ENCODE results near the gene LIX1L.

Gene LIX1L

GRCh38 chr1:145967288-145967687 is 9.5 kb upstream of the LIX1L start:
- intact Hi-C loops (cut with DNase I), result no loop called here
- no peak for DNase-seq

- intact Hi-C loops (cut with DNase I), result no loop called here
- DNase-seq, result no peak
Observed at GRCh38 chr1:145965119-145965744, 7.4 kb upstream of the LIX1L start.

- intact Hi-C loops (cut with DNase I), result loop anchor here (5.0 kb wide), 1 partner anchor 33 kb away; the partner anchor contains the start of gene TXNIP
Observed at GRCh38 chr1:145964328-145965118, 6.7 kb upstream of the LIX1L start, which contains the start of the genes ANKRD34A and POLR3GL. TSS of gene ANKRD34A (minus strand) at chr1:145964575. CDS start at chr1:145961759, 2,816 bp downstream. TSS of gene POLR3GL (plus strand) at chr1:145964690. CDS start at chr1:145974866, 10,176 bp downstream.

GRCh38 chr1:145963265-145964019 is 5.6 kb upstream of the LIX1L start:
- intact Hi-C loops (cut with DNase I), result loop anchor here (5.0 kb wide), 1 partner anchor 34 kb away; the partner anchor contains the start of gene TXNIP
- peak in 2 of 42 donors; percentile 10 to 36 for DNase-seq

More at GRCh38 chr1:145964328-145965118, 6.7 kb upstream of the LIX1L start, which contains the start of the genes ANKRD34A and POLR3GL:
- DNase-seq, result peak; percentile 85 to 99 (median 97)

GRCh38 chr1:145962157-145963102 is 4.6 kb upstream of the LIX1L start:
- peak; percentile 67 to 90 (median 80) for DNase-seq
- intact Hi-C loops (cut with DNase I), result loop anchor here (5.0 kb wide), 1 partner anchor 35 kb away; the partner anchor contains the start of gene TXNIP

GRCh38 chr1:145961425-145962156 is 3.8 kb upstream of the LIX1L start:
- DNase-seq, result peak; percentile 46 to 90 (median 74)
- intact Hi-C loops (cut with DNase I), result loop anchor here (5.0 kb wide), 1 partner anchor 36 kb away; the partner anchor contains the start of gene TXNIP

- intact Hi-C loops (cut with DNase I), result loop anchor here (5.0 kb wide), 1 partner anchor 36 kb away; the partner anchor contains the start of gene TXNIP
- peak in 5 of 42 donors; percentile 9 to 42 (median 27) for DNase-seq
Observed at GRCh38 chr1:145961109-145961424, 3.2 kb upstream of the LIX1L start.

- intact Hi-C loops (cut with DNase I), result loop anchor here (5.0 kb wide), 1 partner anchor 37 kb away; the partner anchor contains the start of gene TXNIP
- DNase-seq, result peak; percentile 37 to 87 (median 74)
Observed at GRCh38 chr1:145960468-145961108, 2.8 kb upstream of the LIX1L start.

- intact Hi-C loops (cut with DNase I), result loop anchor here (5.0 kb wide), 1 partner anchor 37 kb away; the partner anchor contains the start of gene TXNIP
Observed at GRCh38 chr1:145959957-145960467, 2.2 kb upstream of the LIX1L start.

GRCh38 chr1:145959333-145959732 is 1.5 kb upstream of the LIX1L start:
- DNase-seq, result peak in 1 of 42 donors; percentile 12
- intact Hi-C loops (cut with DNase I), result no loop called here

More at GRCh38 chr1:145959957-145960467, 2.2 kb upstream of the LIX1L start:
- no peak for DNase-seq

GRCh38 chr1:145958734-145959133 is 917 bp upstream of the LIX1L start:
- intact Hi-C loops (cut with DNase I), result no loop called here
- peak in 1 of 42 donors; percentile 17 for DNase-seq

- DNase-seq, result peak in 4 of 42 donors; percentile 6 to 57 (median 26)
- intact Hi-C loops (cut with DNase I), result loop anchor here (2.0 kb wide), 1 partner anchor 30 kb away; the partner anchor contains the start of gene RBM8A
Observed at GRCh38 chr1:145956781-145957442, 905 bp downstream of the LIX1L start.

- DNase-seq, result no peak
- intact Hi-C loops (cut with DNase I), result loop anchor here (2.0 kb wide), 1 partner anchor 30 kb away; the partner anchor contains the start of gene RBM8A
Observed at GRCh38 chr1:145956361-145956760, 1.5 kb downstream of the LIX1L start.

GRCh38 chr1:145955436-145955835 is 2.4 kb downstream of the LIX1L start:
- peak in 1 of 42 donors; percentile 6 for DNase-seq
- intact Hi-C loops (cut with DNase I), result no loop called here

- intact Hi-C loops (cut with DNase I), result no loop called here
- no peak for DNase-seq
Observed at GRCh38 chr1:145953861-145954260, 4.0 kb downstream of the LIX1L start.

GRCh38 chr1:145952903-145953302 is 4.9 kb downstream of the LIX1L start:
- intact Hi-C loops (cut with DNase I), result no loop called here
- DNase-seq, result no peak

All from head of caudate nucleus (tissue), 42 donors.